M059J (cell line): Measurements from ENCODE around the gene ANXA5. TPM values are rescaled to one million over a fixed set of nuclear protein-coding genes. Genes with fewer than 3 reads are reported as not detected.

Source experiments
- DNase-seq: peaks from one replicate; pipeline ENCODE4 v3.0.0-alpha.2; 2012; ENCODE audit warnings: low read depth
- total RNA-seq: library from RNA; depleted of rRNA; stranded (reverse); fragments of >200 nt; shearing (Covaris generic); gene quantifications from 2 replicates; pipeline ENCODE4 v1.2.3, GENCODE V29; 2014

ANXA5 gene
- total RNA-seq, 1 experiment from 2014 or later: 471 TPM

DNA sequence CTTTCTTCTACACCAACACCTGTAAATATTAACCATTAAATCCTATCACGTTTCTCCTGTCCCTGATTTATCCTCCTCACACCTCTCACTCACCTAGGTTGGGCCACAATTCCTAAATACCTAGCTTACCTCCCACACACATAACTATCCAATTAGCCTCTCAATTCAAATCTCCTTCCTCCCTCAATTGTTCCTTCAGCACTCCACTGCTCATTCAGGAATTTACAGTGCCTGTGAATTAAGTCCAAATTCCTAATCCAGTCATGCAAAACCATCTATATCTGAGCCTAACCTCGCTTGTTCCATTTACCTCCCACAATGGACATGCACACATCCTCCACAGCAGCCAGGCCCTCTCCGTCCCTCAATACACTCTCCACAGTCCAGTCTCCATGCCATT lies 17.5 kb downstream of the ANXA5 start:
- no peak for DNase-seq

DNA sequence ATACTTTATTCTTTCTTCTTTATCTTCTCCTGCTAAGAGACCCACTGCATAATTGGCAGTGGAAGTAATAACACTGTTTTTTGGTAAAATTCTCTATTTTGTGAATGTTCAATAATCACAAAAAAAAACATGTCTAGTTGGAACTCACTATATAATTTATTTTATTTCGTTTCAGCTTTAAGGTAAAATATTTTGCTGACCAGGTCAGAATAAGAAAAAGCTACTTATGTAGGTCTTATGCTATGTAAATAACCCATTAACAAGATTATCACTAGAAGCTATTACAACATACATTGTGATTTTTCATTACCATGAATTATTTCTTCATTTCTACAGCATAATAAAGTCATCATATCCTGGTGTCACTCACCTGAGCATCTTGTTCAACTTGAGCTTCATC lies 19.3 kb downstream of the ANXA5 start:
- no peak for DNase-seq

DNA sequence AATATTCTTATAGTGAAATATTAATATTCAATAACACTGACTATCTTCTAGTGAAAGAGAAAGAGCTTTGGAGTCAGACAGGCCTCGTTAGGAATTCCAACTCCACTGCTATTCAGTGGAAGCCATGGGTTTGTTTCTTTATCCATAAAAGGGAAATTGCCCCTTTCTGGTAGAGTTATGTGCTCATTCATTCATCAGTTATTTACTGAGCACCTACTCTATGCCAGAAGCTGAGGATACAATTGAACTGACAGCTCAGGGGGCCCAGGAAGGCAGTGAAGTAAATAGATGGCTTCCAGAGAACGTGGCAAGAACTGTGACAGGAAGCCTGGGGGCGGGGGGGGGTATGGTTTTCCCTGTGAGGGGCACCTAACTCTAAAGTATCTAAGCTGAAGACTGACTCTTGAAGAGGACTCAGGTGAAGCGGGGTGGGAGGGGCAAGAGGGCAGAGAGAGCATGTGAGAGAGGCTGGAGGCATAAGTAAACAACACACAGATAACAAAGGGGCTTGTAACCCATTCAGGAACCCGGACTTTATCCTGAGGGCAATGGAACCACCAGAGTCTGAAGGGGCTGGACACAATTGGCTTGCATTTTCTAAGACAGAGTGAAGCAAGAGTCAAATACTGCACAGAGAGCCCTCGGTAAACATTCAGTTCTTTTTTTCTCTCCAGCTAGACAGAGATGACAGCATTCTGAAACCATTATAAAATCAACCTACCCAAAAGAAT lies 20.3 kb downstream of the ANXA5 start:
- DNase-seq: no peak

DNA sequence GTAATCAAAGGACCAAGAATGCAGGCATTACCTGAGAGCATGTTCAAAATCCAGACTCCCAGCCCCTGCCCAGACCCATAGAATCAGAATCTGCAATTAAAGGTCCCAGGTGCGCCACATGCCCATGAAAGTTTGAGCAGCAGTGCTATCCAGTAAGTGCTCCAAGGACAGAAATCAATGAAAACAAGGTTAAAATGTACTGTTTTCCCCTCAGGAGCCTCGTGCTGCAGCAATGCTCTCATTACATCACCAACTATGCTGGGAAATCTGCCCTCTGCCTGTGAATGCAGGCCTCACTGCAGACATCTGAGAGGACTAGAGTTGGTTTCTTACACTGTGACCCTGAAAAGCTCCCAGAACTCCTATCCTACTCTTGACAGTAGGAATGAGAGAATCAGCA lies 21.1 kb downstream of the ANXA5 start:
- DNase-seq: no peak

DNA sequence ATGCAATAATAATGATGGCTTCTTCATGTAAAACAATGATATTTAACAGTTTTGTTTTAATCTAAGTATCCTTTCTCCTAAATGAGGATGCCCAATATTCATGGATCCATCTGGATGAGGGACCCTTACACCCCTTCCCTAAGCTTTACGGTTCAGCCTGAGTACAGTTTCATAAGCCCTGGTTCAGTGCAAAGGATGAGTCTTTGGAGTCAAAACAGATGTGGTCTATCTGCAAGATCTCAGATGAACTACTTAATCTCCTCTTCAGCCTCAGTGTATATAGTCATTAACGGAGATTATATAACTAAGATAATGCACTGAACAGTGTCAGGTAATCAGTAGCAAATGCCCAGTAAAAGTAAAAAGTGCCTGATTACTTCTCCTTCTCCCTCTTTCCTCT lies 22.1 kb downstream of the ANXA5 start:
- DNase-seq: no peak

DNA sequence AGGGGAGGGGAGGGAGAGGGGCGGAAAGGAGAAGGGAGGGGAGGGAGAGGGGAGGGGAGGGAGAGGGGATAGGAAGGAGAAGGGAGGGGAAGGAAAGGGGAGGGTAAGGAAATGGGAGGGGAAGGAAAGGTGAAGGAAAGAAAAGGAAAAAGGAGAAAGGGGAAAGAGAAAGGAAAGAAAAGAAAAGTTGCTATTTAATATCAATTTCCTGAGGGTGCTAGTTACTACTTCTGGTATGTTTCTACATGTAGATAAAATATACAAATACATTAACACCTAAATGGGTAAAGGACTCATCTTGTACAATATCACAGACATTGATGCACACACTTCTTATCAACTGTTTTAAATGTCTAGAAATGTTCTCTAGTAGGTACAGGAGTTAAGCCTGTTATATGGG lies 22.6 kb downstream of the ANXA5 start:
- no peak for DNase-seq

DNA sequence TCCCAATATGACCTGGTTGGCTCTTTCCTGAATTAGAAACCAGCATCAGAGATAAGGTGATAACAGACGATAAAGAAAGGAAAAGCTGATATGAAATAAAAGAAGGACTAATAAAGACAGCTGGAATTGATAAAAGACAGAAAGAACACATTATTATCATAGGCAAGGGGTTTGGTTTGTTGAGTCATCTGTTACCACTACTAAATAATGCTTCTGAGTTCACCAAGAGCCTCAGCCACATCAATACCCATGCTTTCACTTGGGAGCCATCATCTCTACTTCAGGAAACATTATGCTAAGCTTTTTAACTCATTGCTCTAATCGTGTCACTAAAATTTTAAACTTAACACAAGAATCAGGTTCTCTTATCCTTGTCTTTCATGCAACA lies 27.6 kb downstream of the ANXA5 start:
- peak; percentile 36 for DNase-seq

DNA sequence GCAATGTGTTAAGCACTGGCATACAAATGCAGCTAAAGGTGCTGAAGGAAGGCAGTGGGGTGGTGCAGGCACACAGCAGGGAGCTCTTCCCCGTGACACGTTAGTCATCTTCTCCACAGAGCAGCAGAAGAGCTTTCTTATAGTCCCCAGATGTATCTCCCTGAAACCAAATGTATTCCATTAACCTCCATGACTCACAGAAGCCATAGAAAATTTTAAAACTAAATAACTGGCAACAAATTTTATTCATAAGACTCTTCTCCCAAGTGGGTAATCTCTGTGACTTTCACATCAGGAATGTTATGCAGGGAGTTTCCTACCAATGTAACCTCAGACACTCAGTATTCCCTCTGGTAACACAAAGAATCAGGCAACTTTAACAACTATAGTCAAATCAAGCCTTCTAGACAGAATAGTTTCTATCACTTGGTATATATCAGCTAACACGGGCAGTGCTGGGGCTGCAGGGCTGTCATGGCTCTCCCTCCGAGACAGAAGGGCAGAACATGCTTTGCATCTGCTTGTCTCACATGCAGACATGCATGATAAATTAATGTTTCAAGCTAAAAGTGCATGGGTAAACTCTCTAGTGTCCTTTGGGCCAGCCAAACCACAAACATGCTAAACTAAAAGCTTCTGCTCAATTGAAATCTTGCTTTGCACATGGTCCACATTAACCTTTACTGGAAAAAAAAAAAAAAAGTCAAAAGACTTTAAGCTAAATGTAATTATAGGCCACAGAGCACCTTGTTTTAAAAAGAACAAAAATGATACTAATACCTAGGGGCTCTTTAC lies 28.2 kb downstream of the ANXA5 start:
- DNase-seq: peak; percentile 93

DNA sequence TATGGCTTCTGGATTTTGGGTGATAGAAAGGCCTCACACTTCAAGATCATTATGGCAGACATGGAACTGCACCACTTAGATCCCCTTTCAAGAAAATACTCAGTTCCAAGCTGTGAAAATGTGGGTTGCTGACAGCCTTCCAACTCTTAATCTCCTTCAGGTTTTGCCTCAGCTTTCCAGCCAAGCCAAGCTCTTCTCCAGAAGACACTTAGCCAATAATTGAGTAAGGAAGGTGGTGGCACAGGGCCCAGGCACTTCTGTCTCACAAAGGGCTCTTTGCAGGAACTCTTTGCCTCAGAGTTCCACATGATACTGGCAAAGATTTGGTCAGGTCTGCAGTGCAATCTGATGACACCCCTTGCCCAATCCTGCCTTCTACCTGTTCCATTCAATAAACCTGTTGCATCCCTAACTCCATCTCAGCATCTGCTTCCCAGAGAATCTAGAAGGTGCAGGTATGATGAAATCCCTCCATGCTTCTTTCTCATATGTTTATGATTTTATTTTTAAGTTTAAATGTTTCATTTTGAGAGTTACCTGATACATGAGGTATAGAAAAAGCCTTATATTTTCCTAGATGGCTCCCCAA lies 30.6 kb downstream of the ANXA5 start:
- DNase-seq: no peak

DNA sequence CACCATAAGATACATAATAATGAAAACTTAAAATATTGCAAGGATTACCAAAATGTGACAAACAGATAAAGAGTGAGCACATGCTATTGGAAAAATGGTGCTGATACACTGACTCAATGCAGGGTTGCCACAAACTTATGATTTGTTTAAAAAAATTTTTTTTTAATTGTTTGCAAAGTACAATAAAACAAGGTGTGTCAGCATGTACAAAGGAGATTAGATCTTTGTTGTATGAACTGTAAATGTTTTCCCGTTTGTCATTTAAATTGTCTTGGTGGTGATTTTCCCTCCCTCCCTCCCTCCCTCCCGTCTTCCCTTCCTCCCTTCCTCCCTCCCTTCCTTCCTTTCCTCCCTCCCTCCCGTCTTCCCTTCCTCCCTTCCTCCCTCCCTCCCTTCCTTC lies 31.4 kb downstream of the ANXA5 start:
- no peak for DNase-seq

DNA sequence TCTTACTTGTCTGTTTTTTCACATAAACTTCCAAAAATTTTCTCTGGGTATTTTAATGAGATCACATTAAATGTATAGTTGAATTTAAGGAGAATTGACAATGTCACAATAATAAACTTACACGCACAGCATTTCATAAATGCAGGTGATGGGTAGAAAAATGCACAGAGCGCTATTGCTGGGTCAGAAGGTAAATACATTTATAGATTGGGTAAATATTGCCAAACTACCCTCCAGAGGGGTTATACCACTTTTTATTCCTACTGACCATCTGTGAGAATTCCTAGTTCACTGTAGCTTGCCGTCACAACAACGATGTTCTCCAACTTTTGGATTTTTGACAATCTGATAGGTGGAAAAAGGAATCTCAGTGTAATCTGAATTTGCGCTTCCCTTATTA lies 34.6 kb downstream of the ANXA5 start:
- DNase-seq: no peak

DNA sequence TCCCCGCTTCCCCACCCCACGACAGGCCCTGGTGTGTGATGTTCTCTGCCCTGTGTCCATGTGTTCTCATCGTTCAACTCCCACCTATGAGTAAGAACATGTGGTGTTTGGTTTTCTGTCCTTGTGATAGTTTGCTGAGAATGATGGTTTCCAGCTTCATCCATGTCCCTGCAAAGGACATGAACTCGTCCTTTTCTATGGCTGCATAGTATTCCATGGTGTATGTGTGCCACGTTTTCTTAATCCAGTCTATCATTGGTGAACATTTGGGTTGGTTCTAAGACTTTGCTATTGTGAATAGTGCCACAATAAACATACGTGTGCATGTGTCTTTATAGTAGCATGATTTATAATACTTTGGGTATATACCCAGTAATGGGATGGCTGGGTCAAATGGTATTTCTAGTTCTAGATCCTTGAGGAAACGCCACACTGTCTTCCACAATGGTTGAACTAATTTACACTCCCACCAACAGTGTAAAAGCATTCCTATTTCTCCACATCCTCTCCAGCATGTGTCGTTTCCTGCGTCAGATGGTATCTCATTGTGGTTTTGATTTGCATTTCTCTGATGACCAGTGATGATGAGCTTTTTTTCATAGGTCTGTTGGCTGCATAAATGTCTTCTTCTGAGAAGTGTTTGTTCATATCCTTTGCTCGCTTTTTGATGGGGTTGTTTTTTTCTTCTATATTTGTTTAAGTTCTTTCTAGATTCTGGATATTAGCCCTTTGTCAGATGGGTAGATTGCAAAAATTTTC lies 36.4 kb downstream of the ANXA5 start:
- DNase-seq: peak; percentile 46

DNA sequence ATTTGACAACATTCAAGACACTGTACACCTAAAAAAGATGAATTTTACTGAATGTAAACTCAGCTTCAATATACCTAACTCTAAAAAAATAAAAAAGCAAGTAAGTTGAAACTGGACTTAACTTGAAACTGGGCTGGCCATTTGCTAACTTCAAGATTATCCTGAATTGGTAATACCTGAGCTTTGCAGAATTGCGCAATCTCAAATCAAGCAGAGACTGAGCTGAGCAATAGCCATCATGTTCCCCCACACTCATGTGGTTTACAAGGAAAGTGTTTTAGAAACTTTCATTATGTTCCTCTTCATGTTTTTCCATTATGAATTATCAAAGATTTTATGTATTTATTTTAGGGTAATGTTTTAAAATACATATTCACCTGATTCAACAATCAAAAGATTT lies 38.7 kb downstream of the ANXA5 start:
- DNase-seq: no peak

DNA sequence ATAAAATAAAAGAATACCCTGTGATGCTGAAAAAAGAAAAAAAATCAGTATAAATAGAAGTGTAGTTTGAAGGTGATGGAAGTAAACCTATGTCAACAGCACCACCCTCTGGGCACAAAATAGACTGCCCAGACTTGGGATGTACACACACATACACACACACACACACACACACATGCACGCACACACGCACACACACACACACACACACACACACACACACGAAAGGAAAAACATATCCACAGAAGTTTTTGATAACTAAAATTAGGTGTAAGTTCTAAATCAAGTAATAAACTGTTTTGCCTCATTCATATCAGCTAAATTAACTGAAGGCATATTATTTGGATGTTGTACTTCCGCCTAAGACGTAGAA lies 40.5 kb downstream of the ANXA5 start:
- DNase-seq: peak; percentile 47

DNA sequence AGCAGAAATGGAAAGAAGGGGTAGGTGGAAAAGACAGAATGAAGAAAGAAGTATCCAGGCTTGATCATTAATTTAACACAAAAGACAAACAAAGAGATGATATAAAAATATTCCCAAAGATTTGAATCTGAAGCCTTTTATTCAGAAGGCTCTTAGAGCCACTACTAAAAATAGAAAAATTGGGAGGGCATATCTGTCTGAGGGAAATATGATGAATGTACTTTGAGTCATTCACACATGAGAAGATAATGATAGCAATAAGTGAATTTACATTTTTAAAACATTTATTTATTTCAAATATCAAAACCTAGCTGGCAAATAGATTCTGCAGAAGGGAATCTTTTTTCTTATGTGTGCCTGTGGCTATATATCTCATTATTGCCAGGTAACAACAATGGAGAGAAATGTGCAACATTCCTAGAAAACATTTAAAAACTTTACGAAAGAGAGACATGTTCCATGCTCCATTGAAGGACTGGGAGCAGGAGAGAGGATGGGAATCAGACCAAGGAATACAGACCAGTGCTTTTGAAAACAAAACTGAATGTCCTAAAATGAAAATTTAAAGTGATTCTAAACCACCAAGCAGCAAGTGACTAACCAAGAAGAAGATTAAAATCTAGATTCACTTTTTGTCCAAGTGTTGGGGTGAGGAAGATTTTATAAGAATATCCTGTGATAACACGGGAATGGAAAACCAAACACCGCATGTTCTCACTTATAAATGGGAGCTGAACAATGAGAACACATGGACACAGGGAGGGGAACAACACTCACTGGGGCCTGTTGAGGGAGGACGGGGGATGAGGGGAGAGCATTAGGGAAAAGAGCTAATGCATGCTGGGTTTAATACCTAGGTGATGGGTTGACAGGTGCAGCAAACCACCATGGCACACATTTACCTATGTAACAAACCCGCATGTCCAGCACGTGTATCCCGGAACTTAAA lies 41.2 kb downstream of the ANXA5 start:
- no peak for DNase-seq

DNA sequence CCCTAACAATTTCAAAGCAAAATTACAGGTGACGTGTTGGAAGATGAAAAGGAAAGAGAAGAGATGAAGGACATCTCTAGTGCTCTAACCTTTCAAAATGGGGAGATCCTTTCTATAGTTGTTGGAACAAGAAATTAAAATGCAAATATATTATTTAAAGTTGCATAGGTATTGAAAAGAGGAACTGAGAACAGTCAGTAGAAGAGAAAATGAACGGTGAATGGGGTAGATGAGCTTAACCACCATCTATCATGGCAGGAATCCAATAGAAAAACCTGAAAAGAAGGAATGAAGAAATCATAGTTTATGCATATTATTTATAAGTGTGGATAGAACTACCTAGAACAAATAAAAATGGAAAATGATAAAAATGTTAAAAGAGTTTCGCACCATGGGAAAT lies 42.0 kb downstream of the ANXA5 start:
- no peak for DNase-seq

DNA sequence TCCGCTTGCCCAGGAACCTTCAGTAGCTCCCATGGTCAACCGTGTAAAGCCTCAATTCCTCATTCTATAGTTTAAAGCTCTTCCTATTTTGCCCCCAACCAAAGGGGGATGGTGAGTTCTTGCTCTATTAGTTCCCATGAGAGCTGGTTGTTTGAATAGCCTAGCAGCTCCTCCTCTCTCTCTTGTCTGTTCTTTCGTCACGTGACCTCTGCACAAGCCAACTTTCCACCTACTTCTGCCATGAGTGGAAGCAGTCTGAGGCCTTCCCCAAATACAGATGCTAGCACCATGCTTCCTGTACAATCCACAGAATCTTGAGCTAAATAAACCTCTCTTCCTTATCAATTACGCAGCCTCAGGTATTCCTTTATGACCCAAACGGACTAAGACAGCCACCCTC lies 42.8 kb downstream of the ANXA5 start:
- DNase-seq: no peak

DNA sequence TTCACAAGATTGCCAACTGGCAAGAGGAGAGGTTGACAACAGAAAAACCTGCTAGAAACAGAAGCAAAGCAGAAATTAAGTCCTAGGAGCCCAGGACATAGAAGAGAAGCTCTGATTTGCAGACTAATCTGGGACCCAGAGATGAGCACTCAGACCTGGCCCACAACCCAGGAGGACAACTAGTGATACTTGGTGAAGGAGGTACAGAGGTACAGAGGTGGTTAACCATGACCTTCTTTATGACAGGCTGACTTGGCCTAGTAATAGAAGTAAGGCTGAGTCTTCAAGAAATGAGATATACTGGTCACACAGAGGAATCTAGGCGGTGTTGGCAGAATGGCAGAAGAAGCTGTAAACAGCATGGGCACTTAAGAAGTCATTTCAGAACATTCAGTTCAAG lies 43.6 kb downstream of the ANXA5 start:
- no peak for DNase-seq

DNA sequence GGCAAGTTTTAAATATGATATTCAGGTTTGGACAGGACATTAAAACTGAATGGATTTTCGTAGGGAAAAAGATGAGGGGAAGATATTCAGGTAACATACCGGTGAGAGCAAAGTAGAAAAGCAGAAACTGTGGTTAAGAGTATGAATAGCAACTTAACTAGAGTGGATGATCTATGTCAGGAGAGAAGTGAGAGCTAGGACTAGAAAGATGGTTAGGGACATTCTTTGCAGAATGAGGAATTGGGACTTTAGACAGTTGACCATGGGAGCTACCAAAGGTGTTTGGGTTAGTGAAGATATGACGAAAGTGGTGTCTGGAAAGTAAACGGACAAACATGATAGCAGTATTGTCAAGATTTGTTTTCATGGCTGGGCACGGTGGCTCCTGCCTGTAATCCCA lies 45.2 kb downstream of the ANXA5 start:
- DNase-seq: no peak

DNA sequence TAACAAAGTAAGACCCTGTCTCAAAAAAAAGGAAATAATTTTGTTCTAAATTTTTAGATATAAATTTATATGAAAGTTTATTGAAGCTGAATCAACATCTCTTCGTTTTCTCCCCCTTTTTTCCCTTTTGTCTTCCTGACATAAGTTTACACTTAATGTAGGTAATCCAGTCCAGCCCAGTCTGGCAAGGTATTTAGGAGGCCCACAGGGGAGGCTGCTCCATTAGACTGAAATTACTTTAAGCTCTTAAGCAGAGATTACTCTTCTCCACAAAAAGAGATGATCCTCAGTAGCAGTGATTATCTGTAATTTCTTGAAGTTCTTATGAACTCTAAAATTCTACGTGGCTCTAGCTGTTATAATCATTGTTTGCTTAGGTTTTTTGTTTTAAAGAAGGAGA lies 46.0 kb downstream of the ANXA5 start:
- DNase-seq: no peak

DNA sequence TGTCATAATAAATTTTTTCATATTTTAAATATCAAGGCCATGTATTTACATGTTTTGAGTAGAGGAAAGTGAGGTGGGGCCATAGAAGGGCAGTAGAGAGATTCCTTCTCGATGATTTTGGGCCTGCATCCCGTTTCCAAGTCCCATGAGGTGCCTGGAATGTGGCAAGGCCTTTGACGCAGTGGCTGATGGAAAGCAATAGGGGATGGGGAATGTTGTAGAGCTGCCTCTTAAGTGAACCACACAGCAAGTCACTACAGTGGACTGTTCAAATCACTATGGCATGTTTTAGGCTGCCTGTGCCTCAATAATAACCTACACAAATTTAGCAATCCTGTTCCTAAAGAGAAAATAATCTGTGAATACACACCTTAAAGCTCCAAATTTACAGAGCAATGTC lies 48.3 kb downstream of the ANXA5 start:
- no peak for DNase-seq
